ENCODE measurements around the gene SLIT1. TPM values are rescaled to one million over a fixed set of nuclear protein-coding genes. Genes with fewer than 3 reads are reported as not detected.

Gene SLIT1
- total and polyA plus RNA-seq, 12 donors: 0.05 to 0.65 (median 0.15) TPM

GRCh38 chr10:96991313-96991841 lies 194.4 kb downstream of the SLIT1 start:
- 68 to 74% (median 71%) methylated on average over 4 to 7 of the region's 7 CpGs for WGBS, 4 donors
- intact Hi-C loops (cut with DNase I): no loop called here

DNA sequence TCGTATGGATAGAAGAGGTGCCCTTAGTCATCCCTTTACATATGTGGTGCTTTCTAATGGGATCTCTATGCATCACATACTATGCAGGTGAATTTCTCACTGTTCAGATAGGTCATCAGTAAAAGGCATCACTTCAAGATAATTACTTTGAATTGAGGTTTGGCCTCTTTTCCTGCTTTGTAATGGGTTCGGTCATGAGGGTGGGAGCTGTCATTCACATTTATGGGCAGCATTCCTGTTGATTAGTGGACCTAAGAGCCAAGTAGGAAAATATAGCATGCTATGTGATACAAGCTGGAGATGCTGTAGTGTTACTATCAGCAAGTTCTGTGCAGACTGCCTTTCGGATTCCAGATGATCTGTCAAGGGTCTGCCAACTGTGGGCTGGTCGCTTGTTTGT lies 197.3 kb downstream of the SLIT1 start:
- no peaks in the 10 kb centered on the region for H3K27me3 ChIP-seq
- H3K4me1 ChIP-seq (replicated peaks in 1 of 2): no peaks in the 10 kb centered on the region
- no peak overlapping the region for H3K27ac ChIP-seq
- intact Hi-C loops (cut with DNase I): no loop called here
- no peaks in the 10 kb centered on the region for H3K9me3 ChIP-seq (replicated peaks in 1 of 3)
- TF ChIP-seq POLR2A (IDR thresholded peaks at IDR 0.05): no peak
- TF ChIP-seq, protein P1, sequence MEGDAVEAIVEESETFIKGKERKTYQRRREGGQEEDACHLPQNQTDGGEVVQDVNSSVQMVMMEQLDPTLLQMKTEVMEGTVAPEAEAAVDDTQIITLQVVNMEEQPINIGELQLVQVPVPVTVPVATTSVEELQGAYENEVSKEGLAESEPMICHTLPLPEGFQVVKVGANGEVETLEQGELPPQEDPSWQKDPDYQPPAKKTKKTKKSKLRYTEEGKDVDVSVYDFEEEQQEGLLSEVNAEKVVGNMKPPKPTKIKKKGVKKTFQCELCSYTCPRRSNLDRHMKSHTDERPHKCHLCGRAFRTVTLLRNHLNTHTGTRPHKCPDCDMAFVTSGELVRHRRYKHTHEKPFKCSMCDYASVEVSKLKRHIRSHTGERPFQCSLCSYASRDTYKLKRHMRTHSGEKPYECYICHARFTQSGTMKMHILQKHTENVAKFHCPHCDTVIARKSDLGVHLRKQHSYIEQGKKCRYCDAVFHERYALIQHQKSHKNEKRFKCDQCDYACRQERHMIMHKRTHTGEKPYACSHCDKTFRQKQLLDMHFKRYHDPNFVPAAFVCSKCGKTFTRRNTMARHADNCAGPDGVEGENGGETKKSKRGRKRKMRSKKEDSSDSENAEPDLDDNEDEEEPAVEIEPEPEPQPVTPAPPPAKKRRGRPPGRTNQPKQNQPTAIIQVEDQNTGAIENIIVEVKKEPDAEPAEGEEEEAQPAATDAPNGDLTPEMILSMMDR (IDR thresholded peaks at IDR 0.05): no peak
- 85 to 91% (median 90%) methylated on average over 4 of the region's 4 CpGs for WGBS, 4 donors
- no peaks in the 10 kb centered on the region for H3K36me3 ChIP-seq (replicated peaks in 1 of 2)
- no peak for DNase-seq
- no peak overlapping the region for H3K4me3 ChIP-seq

More at GRCh38 chr10:96991313-96991841, 194.4 kb downstream of the SLIT1 start:
- no peaks in the 10 kb centered on the region for H3K9me3 ChIP-seq (replicated peaks in 1 of 3)
- H3K27ac ChIP-seq: no peak overlapping the region
- no peak overlapping the region for H3K4me3 ChIP-seq
- no peak for TF ChIP-seq POLR2A (IDR thresholded peaks at IDR 0.05)
- TF ChIP-seq, protein P1 (IDR thresholded peaks at IDR 0.05): no peak
- H3K27me3 ChIP-seq: no peaks in the 10 kb centered on the region
- no peaks in the 10 kb centered on the region for H3K4me1 ChIP-seq (replicated peaks in 1 of 2)
- H3K36me3 ChIP-seq (replicated peaks in 1 of 2): no peaks in the 10 kb centered on the region
- DNase-seq: no peak

GRCh38 chr10:96987842-96988175 lies 197.9 kb downstream of the SLIT1 start:
- H3K4me1 ChIP-seq (replicated peaks in 1 of 2): no peaks in the 10 kb centered on the region
- H3K9me3 ChIP-seq (replicated peaks in 1 of 3): no peaks in the 10 kb centered on the region
- no peak overlapping the region for H3K4me3 ChIP-seq
- TF ChIP-seq POLR2A (IDR thresholded peaks at IDR 0.05): no peak
- TF ChIP-seq, protein P1 (IDR thresholded peaks at IDR 0.05): no peak
- H3K27me3 ChIP-seq: no peaks in the 10 kb centered on the region
- intact Hi-C loops (cut with DNase I): no loop called here
- no peak for DNase-seq
- WGBS, 4 donors: 92 to 98% (median 95%) methylated on average over 3 of the region's 3 CpGs
- no peaks in the 10 kb centered on the region for H3K36me3 ChIP-seq (replicated peaks in 1 of 2)
- H3K27ac ChIP-seq: no peak overlapping the region

DNA sequence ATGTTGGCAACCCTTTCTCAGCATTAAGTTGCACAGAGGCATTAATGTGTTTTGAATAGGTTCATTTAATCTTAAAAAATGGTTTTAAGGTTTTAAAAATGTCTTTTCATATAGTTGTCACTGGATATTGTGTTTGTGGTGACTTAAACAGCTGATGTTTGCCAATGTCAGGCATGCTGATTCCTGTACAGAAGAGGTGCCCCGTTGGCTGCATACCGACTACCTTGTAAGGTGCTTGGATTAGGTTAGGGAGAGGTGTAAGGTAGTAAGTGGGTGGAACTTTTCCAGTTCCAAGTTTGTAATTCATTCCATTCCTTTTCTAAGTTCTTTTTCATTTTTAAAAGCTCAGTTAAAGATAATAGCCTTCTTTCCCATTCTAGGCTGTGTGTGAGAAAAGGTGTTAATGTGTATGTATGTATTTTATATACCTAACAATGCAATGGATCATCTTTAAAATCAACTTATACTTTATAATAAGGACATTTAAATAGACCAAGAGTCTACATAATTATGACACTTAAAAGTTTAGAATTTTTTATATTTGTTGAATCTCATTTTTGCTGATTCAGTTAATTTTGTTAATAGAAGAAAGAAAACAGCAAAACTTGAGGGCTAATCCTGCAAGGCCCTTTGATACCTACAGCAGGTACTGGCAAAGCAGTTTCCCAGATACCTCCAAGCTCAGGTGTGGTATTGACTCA lies 198.5 kb downstream of the SLIT1 start:
- 84 to 100% (median 98%) methylated on average over 2 of the region's 2 CpGs for WGBS, 4 donors
- Histone ChIP-seq H3K4me1 (replicated peaks in 1 of 2) (no peaks in the 10 kb centered on the region), H3K36me3 (replicated peaks in 1 of 2) (no peaks in the 10 kb centered on the region), H3K4me3 (no peak overlapping the region), H3K9me3 (replicated peaks in 1 of 3) (no peaks in the 10 kb centered on the region), H3K27ac (no peak overlapping the region), H3K27me3 (no peaks in the 10 kb centered on the region)
- TF ChIP-seq, protein P1 (IDR thresholded peaks at IDR 0.05): no peak
- no peak for TF ChIP-seq POLR2A (IDR thresholded peaks at IDR 0.05)
- intact Hi-C loops (cut with DNase I): no loop called here
- DNase-seq: no peak

Measured in adrenal gland (tissue), 12 donors.